Suprapubic skin (tissue), 4 donors: ENCODE data around the gene FOXQ1. TPM values are rescaled to one million over a fixed set of nuclear protein-coding genes. Genes with fewer than 3 reads are reported as not detected.

Source experiments
- DNase-seq, 2 donors: peaks; one replicate each; pipeline ENCODE4 v3.0.0-alpha.2; 2019; ENCODE audit warnings: low spot score in 2 of 2
- H3K27ac ChIP-seq: fragments of 200-600 bp; sonication (generic); one replicate; pipeline ENCODE4 v1.5.1; 2019
- H3K27me3 ChIP-seq: fragments of 200-600 bp; sonication (generic); one replicate; pipeline ENCODE4 v1.5.1; 2019
- H3K36me3 ChIP-seq: fragments of 200-600 bp; sonication (generic); one replicate; pipeline ENCODE4 v1.5.1; 2019
- H3K4me1 ChIP-seq: fragments of 200-600 bp; sonication (generic); one replicate; pipeline ENCODE4 v1.5.1; 2019
- H3K4me3 ChIP-seq: fragments of 200-600 bp; sonication (generic); one replicate; pipeline ENCODE4 v1.5.1; 2019; ENCODE audit warnings: mild to moderate bottlenecking
- H3K9me3 ChIP-seq: fragments of 200-600 bp; sonication (generic); one replicate; pipeline ENCODE4 v1.5.1; 2019
- CTCF ChIP-seq, 2 donors: fragments of 200-600 bp in 1 of 2; fragments of 450-650 bp in 1 of 2; sonication (generic) in 1 of 2; IDR thresholded peaks; one replicate each; pipeline ENCODE4 v1.5.1; 2016 to 2019; ENCODE audit warnings: antibody characterized with exemption in 2 of 2, mild to moderate bottlenecking in 1 of 2, moderate library complexity in 1 of 2
- EP300 ChIP-seq: sonication (generic); formaldehyde crosslinking; IDR thresholded peaks from one replicate; pipeline ENCODE4 v1.6.1; 2017; ENCODE audit warnings: antibody characterized with exemption
- POLR2A ChIP-seq, 2 donors: fragments of 450-650 bp; IDR thresholded peaks; one replicate each; pipeline ENCODE4 v1.6.1; 2017; ENCODE audit warnings: antibody characterized with exemption in 2 of 2, mild to moderate bottlenecking in 2 of 2, moderate library complexity in 2 of 2
- POLR2AphosphoS5 ChIP-seq, 3 donors: sonication (generic); formaldehyde crosslinking; IDR thresholded peaks; one replicate each; pipeline ENCODE4 v1.6.1; 2017; ENCODE audit warnings: antibody characterized with exemption in 3 of 3
- WGBS: methylation state at CpG from one replicate; pipeline ENCODE4 v1.1.5; 2018; 5-methylcytosine and 5-hydroxymethylcytosine counted together
- total RNA-seq, 4 donors: library from RNA; depleted of rRNA; stranded (reverse); fragments of >200 nt; gene quantifications; one replicate each; pipeline ENCODE4 v1.1.0, GENCODE V29; 2016

FOXQ1 gene
- total RNA-seq, 4 donors from 2014 or later: 45.4 to 101 (median 80.0) TPM

GRCh38 chr6:1334684-1335083 lies 22.8 kb downstream of the FOXQ1 start:
- TF ChIP-seq EP300: no peak
- no peak for TF ChIP-seq POLR2A (IDR thresholded peaks at IDR 0.05)
- no peak for TF ChIP-seq POLR2AphosphoS5 (IDR thresholded peaks at IDR 0.05)
- no peak for TF ChIP-seq CTCF (IDR thresholded peaks at IDR 0.05)
- Histone ChIP-seq H3K27ac (peak overlapping the region; percentile 18), H3K9me3 (no peaks in the 10 kb centered on the region), H3K4me3 (no peak overlapping the region), H3K4me1 (peaks cover 21% of the 10 kb centered on the region), H3K27me3 (peaks cover 2% of the 10 kb centered on the region), H3K36me3 (no peaks in the 10 kb centered on the region)
- 57% methylated on average over 11 of the region's 11 CpGs for WGBS
- no peak for DNase-seq

GRCh38 chr6:1335367-1336037 lies 23.6 kb downstream of the FOXQ1 start:
- no peak for DNase-seq
- 47% methylated on average over 14 of the region's 14 CpGs for WGBS
- Histone ChIP-seq H3K27ac (peak overlapping the region; percentile 63), H3K36me3 (no peaks in the 10 kb centered on the region), H3K9me3 (no peaks in the 10 kb centered on the region), H3K27me3 (peaks cover 10% of the 10 kb centered on the region), H3K4me1 (peaks cover 21% of the 10 kb centered on the region), H3K4me3 (no peak overlapping the region)
- TF ChIP-seq POLR2A (IDR thresholded peaks at IDR 0.05): no peak
- TF ChIP-seq POLR2AphosphoS5 (IDR thresholded peaks at IDR 0.05): peak in 2 of 3 donors; percentile 57 to 58

- no peaks in the 10 kb centered on the region for H3K9me3 ChIP-seq
- peak overlapping the region; percentile 63 for H3K27ac ChIP-seq
- no peak overlapping the region for H3K4me3 ChIP-seq
- DNase-seq: no peak
- H3K4me1 ChIP-seq: peaks cover 21% of the 10 kb centered on the region
- H3K36me3 ChIP-seq: no peaks in the 10 kb centered on the region
- peak; percentile 16 to 28 for TF ChIP-seq CTCF (IDR thresholded peaks at IDR 0.05)
- TF ChIP-seq POLR2A (IDR thresholded peaks at IDR 0.05): no peak
- TF ChIP-seq POLR2AphosphoS5 (IDR thresholded peaks at IDR 0.05): no peak
- no peak for TF ChIP-seq EP300
- H3K27me3 ChIP-seq: peaks cover 10% of the 10 kb centered on the region
- WGBS: 82% methylated on average over 5 of the region's 5 CpGs
Observed at GRCh38 chr6:1336246-1336843, 24.4 kb downstream of the FOXQ1 start.

GRCh38 chr6:1337791-1338190 lies 25.9 kb downstream of the FOXQ1 start:
- H3K4me1 ChIP-seq: peaks cover 21% of the 10 kb centered on the region
- H3K36me3 ChIP-seq: no peaks in the 10 kb centered on the region
- no peak overlapping the region for H3K27ac ChIP-seq
- no peak overlapping the region for H3K4me3 ChIP-seq
- DNase-seq: no peak
- no peak for TF ChIP-seq POLR2A (IDR thresholded peaks at IDR 0.05)
- no peak for TF ChIP-seq CTCF (IDR thresholded peaks at IDR 0.05)
- TF ChIP-seq POLR2AphosphoS5 (IDR thresholded peaks at IDR 0.05): no peak
- TF ChIP-seq EP300: no peak
- no peaks in the 10 kb centered on the region for H3K9me3 ChIP-seq
- WGBS: 41% methylated on average over 3 of the region's 3 CpGs
- H3K27me3 ChIP-seq: peaks cover 10% of the 10 kb centered on the region

- Histone ChIP-seq H3K9me3 (peaks cover 2% of the 10 kb centered on the region), H3K27ac (no peak overlapping the region), H3K4me3 (no peak overlapping the region), H3K4me1 (no peaks in the 10 kb centered on the region), H3K36me3 (no peaks in the 10 kb centered on the region), H3K27me3 (peaks cover 10% of the 10 kb centered on the region)
- TF ChIP-seq POLR2A (IDR thresholded peaks at IDR 0.05): no peak
- no peak for TF ChIP-seq POLR2AphosphoS5 (IDR thresholded peaks at IDR 0.05)
- TF ChIP-seq EP300: no peak
- TF ChIP-seq CTCF (IDR thresholded peaks at IDR 0.05): no peak
- no peak for DNase-seq
Observed at GRCh38 chr6:1346101-1346500, 34.2 kb downstream of the FOXQ1 start.
